ENCODE data around the gene MGMT. TPM values are rescaled to one million over a fixed set of nuclear protein-coding genes. Genes with fewer than 3 reads are reported as not detected.

The MGMT gene
- total RNA-seq, 1 experiment from 2014 or later = 11.5 TPM

GRCh38 chr10:129683519-129683918 is 216.5 kb downstream of the MGMT start:
- no peak overlapping the region for H3K4me2 ChIP-seq (ENCODE audit: low read length)
- ChIA-PET CTCF (no interaction called here), POLR2A (no interaction called here), RAD21 (ENCODE audit: low non-redundant PET in 1 of 2, low total read pairs in 2 of 2, uncharacterized antibody in 2 of 2, unreplicated experiment in 2 of 2) (no interaction called here)
- H3K4me3 ChIP-seq (replicated peaks in 1 of 2; ENCODE audit: low read depth in 1 of 2, low read length in 2 of 2) = no peak overlapping the region
- H3K9me3 ChIP-seq (ENCODE audit: control insufficient read depth in 1 of 2, insufficient read depth in 1 of 2, low read depth in 1 of 2, low read length in 2 of 2) = no peaks in the 10 kb centered on the region
- H3K27me3 ChIP-seq (ENCODE audit: insufficient read depth, low read length) = no peaks in the 10 kb centered on the region
- no peaks in the 10 kb centered on the region for H4K20me1 ChIP-seq (ENCODE audit: insufficient read depth)
- no peaks in the 10 kb centered on the region for H3K4me1 ChIP-seq (ENCODE audit: control insufficient read depth in 1 of 2, insufficient read depth in 2 of 2, low read length in 2 of 2)
- DNase-seq (ENCODE audit: low read depth, low spot score) (no peak), ATAC-seq (no peak)
- TF ChIP-seq, protein P1, sequence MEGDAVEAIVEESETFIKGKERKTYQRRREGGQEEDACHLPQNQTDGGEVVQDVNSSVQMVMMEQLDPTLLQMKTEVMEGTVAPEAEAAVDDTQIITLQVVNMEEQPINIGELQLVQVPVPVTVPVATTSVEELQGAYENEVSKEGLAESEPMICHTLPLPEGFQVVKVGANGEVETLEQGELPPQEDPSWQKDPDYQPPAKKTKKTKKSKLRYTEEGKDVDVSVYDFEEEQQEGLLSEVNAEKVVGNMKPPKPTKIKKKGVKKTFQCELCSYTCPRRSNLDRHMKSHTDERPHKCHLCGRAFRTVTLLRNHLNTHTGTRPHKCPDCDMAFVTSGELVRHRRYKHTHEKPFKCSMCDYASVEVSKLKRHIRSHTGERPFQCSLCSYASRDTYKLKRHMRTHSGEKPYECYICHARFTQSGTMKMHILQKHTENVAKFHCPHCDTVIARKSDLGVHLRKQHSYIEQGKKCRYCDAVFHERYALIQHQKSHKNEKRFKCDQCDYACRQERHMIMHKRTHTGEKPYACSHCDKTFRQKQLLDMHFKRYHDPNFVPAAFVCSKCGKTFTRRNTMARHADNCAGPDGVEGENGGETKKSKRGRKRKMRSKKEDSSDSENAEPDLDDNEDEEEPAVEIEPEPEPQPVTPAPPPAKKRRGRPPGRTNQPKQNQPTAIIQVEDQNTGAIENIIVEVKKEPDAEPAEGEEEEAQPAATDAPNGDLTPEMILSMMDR (IDR thresholded peaks at IDR 0.05 in 2 of 3, conservative IDR thresholded peaks at IDR 0.05 in 1 of 3; ENCODE audit: borderline replicate concordance in 1 of 3, insufficient read depth in 1 of 3, low read depth in 2 of 3, low read length in 2 of 3) = no peak
- TF ChIP-seq CBX3 (IDR thresholded peaks at IDR 0.05; ENCODE audit: low read depth) (no peak), JUND (IDR thresholded peaks at IDR 0.05) (no peak), FOSL1 (IDR thresholded peaks at IDR 0.05; ENCODE audit: low read depth) (no peak), POLR2AphosphoS5 (IDR thresholded peaks at IDR 0.05; ENCODE audit: low read depth, low read length) (no peak), ZNF274 (IDR thresholded peaks at IDR 0.05; ENCODE audit: low read depth, low read length) (no peak), EGR1 (IDR thresholded peaks at IDR 0.05; ENCODE audit: low read depth) (no peak), RAD21 (IDR thresholded peaks at IDR 0.05; ENCODE audit: low read depth) (no peak), EZH2 (IDR thresholded peaks at IDR 0.05) (no peak), ZFX (IDR thresholded peaks at IDR 0.05) (no peak), POLR2A (IDR thresholded peaks at IDR 0.05; ENCODE audit: borderline replicate concordance, extremely low read depth, insufficient read depth, insufficient read length) (no peak), MAX (IDR thresholded peaks at IDR 0.05) (no peak), ATF3 (IDR thresholded peaks at IDR 0.05) (no peak)
- TF ChIP-seq, protein P2, sequence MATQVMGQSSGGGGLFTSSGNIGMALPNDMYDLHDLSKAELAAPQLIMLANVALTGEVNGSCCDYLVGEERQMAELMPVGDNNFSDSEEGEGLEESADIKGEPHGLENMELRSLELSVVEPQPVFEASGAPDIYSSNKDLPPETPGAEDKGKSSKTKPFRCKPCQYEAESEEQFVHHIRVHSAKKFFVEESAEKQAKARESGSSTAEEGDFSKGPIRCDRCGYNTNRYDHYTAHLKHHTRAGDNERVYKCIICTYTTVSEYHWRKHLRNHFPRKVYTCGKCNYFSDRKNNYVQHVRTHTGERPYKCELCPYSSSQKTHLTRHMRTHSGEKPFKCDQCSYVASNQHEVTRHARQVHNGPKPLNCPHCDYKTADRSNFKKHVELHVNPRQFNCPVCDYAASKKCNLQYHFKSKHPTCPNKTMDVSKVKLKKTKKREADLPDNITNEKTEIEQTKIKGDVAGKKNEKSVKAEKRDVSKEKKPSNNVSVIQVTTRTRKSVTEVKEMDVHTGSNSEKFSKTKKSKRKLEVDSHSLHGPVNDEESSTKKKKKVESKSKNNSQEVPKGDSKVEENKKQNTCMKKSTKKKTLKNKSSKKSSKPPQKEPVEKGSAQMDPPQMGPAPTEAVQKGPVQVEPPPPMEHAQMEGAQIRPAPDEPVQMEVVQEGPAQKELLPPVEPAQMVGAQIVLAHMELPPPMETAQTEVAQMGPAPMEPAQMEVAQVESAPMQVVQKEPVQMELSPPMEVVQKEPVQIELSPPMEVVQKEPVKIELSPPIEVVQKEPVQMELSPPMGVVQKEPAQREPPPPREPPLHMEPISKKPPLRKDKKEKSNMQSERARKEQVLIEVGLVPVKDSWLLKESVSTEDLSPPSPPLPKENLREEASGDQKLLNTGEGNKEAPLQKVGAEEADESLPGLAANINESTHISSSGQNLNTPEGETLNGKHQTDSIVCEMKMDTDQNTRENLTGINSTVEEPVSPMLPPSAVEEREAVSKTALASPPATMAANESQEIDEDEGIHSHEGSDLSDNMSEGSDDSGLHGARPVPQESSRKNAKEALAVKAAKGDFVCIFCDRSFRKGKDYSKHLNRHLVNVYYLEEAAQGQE (IDR thresholded peaks at IDR 0.05; ENCODE audit: low read depth) = no peak
- no peak overlapping the region for H2AFZ ChIP-seq (ENCODE audit: low read depth, low read length, poor library complexity, severe bottlenecking)
- H3K27ac ChIP-seq (ENCODE audit: low read depth, low read length) = no peak overlapping the region
- BruUV-seq (replicated peaks) = no TSS peak
- H3K9ac ChIP-seq (ENCODE audit: low read length) = no peak overlapping the region
- H3K9me2 ChIP-seq (ENCODE audit: insufficient read depth) = no peaks in the 10 kb centered on the region
- no peaks in the 10 kb centered on the region for H3K36me3 ChIP-seq (ENCODE audit: control insufficient read depth in 1 of 2, insufficient read depth in 2 of 2, low read length in 2 of 2)
- H3K79me2 ChIP-seq (ENCODE audit: insufficient read depth, low read length) = no peaks in the 10 kb centered on the region
- intact Hi-C loops (cut with micrococcal nuclease) = no loop called here
